ENCODE measurements around the gene B2M. TPM values are rescaled to one million over a fixed set of nuclear protein-coding genes. Genes with fewer than 3 reads are reported as not detected.

Gene B2M
- total and polyA plus RNA-seq, 2 of the 13 experiments (the other 11 are each of a cell fraction or from before 2014, with no cell fraction given): 784 to 857 TPM

GRCh38 chr15:44719293-44719999 lies 8.1 kb downstream of the B2M start (continued):
- peak; percentile 46 for TF ChIP-seq RBM22 (optimal IDR thresholded peaks at IDR 0.05; ENCODE audit: low read length)
- TF ChIP-seq ZNF367 (CRISPR knock-in tag; IDR thresholded peaks at IDR 0.05; ENCODE audit: borderline replicate concordance): no peak
- no peak for TF ChIP-seq HNRNPUL1 (IDR thresholded peaks at IDR 0.05; ENCODE audit: low read depth, low read length)
- no peak for TF ChIP-seq ZNF160 (CRISPR knock-in tag; IDR thresholded peaks at IDR 0.05)
- no peak for TF ChIP-seq CREM (IDR thresholded peaks at IDR 0.05)
- no peak for TF ChIP-seq CREM (CRISPR knock-in tag; IDR thresholded peaks at IDR 0.05)
- no peak for TF ChIP-seq ZBTB38 (CRISPR knock-in tag; IDR thresholded peaks at IDR 0.05)
- no peak for TF ChIP-seq ZNF382 (CRISPR knock-in tag; IDR thresholded peaks at IDR 0.05; ENCODE audit: borderline replicate concordance)
- no peak for TF ChIP-seq JUND (CRISPR knock-in tag; IDR thresholded peaks at IDR 0.05)
- TF ChIP-seq ZBTB1 (CRISPR knock-in tag; IDR thresholded peaks at IDR 0.05; ENCODE audit: borderline replicate concordance): no peak
- TF ChIP-seq POLR2G (IDR thresholded peaks at IDR 0.05; ENCODE audit: low read depth, low read length): peak; percentile 57
- no peak for TF ChIP-seq SPEN (CRISPR knock-in tag; IDR thresholded peaks at IDR 0.05; ENCODE audit: low read depth)
- no peak for TF ChIP-seq MAFG (CRISPR knock-in tag; IDR thresholded peaks at IDR 0.05)
- no peak for TF ChIP-seq ZNF589 (CRISPR knock-in tag; conservative IDR thresholded peaks at IDR 0.05)
- TF ChIP-seq, protein P1, sequence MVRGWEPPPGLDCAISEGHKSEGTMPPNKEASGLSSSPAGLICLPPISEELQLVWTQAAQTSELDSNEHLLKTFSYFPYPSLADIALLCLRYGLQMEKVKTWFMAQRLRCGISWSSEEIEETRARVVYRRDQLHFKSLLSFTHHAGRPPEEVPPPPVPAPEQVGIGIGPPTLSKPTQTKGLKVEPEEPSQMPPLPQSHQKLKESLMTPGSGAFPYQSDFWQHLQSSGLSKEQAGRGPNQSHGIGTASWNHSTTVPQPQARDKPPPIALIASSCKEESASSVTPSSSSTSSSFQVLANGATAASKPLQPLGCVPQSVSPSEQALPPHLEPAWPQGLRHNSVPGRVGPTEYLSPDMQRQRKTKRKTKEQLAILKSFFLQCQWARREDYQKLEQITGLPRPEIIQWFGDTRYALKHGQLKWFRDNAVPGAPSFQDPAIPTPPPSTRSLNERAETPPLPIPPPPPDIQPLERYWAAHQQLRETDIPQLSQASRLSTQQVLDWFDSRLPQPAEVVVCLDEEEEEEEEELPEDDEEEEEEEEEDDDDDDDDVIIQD (CRISPR knock-in tag; IDR thresholded peaks at IDR 0.05; ENCODE audit: low read depth): peak; percentile 13; the same call in 1 of the 2 replicates
- TF ChIP-seq RBM39 (IDR thresholded peaks at IDR 0.05; ENCODE audit: low read depth, low read length, poor library complexity, severe bottlenecking): no peak
- TF ChIP-seq GPN1 (CRISPR knock-in tag; IDR thresholded peaks at IDR 0.05; ENCODE audit: borderline replicate concordance): no peak
